SH-SY5Y (cell line): ENCODE data around the gene CHST14.

Experiments used
- GATA2 ChIP-seq: IDR thresholded peaks from 2 replicates; pipeline ENCODE4 v1.6.1; 2011; ENCODE audit warnings: mild to moderate bottlenecking, low read depth, low read length
- GATA3 ChIP-seq: IDR thresholded peaks from 2 replicates; pipeline ENCODE4 v1.6.1; 2011; ENCODE audit warnings: low read depth, mild to moderate bottlenecking, low read length, moderate library complexity

- no peak for TF ChIP-seq GATA3
- TF ChIP-seq GATA2: no peak
Measured at GRCh38 chr15:40456738-40457137, 14.0 kb upstream of the CHST14 start.
